K562 (cell line): Measurements from ENCODE around the gene NUDT1. TPM values are rescaled to one million over a fixed set of nuclear protein-coding genes. Genes with fewer than 3 reads are reported as not detected.
A peak's percentile ranks its signal among the peaks of the same experiment; 100 is the strongest.

Experiments used
- ATAC-seq: fragments of 200-7000 bp; cut with Tn5 transposase; 3 replicates; pipeline ENCODE4 v1.9.1; 2020; ENCODE audit warnings: moderate library complexity
- BruUV-seq: library from RNA; stranded (reverse); fragments of 400-500 nt; replicated peaks from 2 replicates; lab custom pipeline; 2021; lab: Mats Ljungman, UMichigan
- CTCF ChIA-PET: fragments of 300-600 bp; formaldehyde crosslinking; extraction: SDS; loops from one replicate; lab custom pipeline; 2021; ENCODE audit warnings: low intra/inter-chr PET ratio; lab: Yijun Ruan, JAX
- POLR2A ChIA-PET: fragments of 300-600, 350-650 bp; sonication (Branson Sonifier 250); formaldehyde crosslinking; extraction: SDS; loops from one replicate; lab custom pipeline; 2021; ENCODE audit warnings: antibody characterized with exemption, inconsistent platforms; lab: Yijun Ruan, JAX
- DNase-seq, 4 experiments: peaks; one replicate each; pipeline versions ENCODE4 v3.0.0 to v3.0.0-alpha.2; 2011 to 2018; ENCODE audit warnings: low spot score in 3 of 4, mixed read lengths in 3 of 4; ENCODE audit errors: extremely low read depth in 1 of 4
- FAIRE-seq: peaks from 2 replicates; lab custom pipeline; 2011; peaks lifted over from hg19 to GRCh38; lab: Jason Lieb, UNC
- H2AFZ ChIP-seq: 2 replicates; pipeline ENCODE4 v1.6.0; 2011; ENCODE audit warnings: low read depth, low read length, control low read depth, inconsistent platforms
- H3K27ac ChIP-seq: fragments of 200-600 bp; 3 replicates; pipeline ENCODE4 v1.8.0; 2011; ENCODE audit warnings: low read depth, mild to moderate bottlenecking, control low read depth, inconsistent platforms, low read length, moderate library complexity, mixed read lengths; ENCODE audit errors: extremely low read depth
- H3K27me3 ChIP-seq, 2 experiments: fragments of 300-600 bp in 1 of 2; 2 replicates in 1 of 2; 3 replicates in 1 of 2; pipeline versions ENCODE4 v1.6.0 to v1.8.0; 2011; ENCODE audit warnings: inconsistent platforms in 2 of 2, low read length in 2 of 2, mild to moderate bottlenecking in 1 of 2, mixed read lengths in 1 of 2, moderate library complexity in 1 of 2; ENCODE audit not compliant: control insufficient read depth in 2 of 2, insufficient read depth in 2 of 2
- H3K36me3 ChIP-seq: fragments of 300-600 bp; 3 replicates; pipeline ENCODE4 v1.8.0; 2011; ENCODE audit warnings: mild to moderate bottlenecking, low read length, inconsistent platforms; ENCODE audit not compliant: control insufficient read depth, insufficient read depth
- H3K4me1 ChIP-seq, 2 experiments: fragments of 200-600 bp in 1 of 2; replicated peaks in 1 of 2; 2 replicates in 1 of 2; 3 replicates in 1 of 2; pipeline versions ENCODE4 v1.5.1 to v1.8.0; 2011; ENCODE audit warnings: inconsistent platforms in 2 of 2, low read length in 2 of 2, mild to moderate bottlenecking in 1 of 2, mixed read lengths in 1 of 2, moderate library complexity in 1 of 2; ENCODE audit not compliant: control insufficient read depth in 2 of 2, insufficient read depth in 2 of 2
- H3K4me2 ChIP-seq: 2 replicates; pipeline ENCODE4 v1.6.1; 2011; ENCODE audit warnings: low read length, control low read depth, inconsistent platforms, mixed read lengths; ENCODE audit not compliant: insufficient read depth
- H3K4me3 ChIP-seq: fragments of 200-600 bp; sonication (generic), shearing (Covaris generic); 2 replicates; pipeline ENCODE4 v1.5.1; 2016; ENCODE audit warnings: control low read depth, inconsistent platforms
- H3K79me2 ChIP-seq: fragments of 200-600 bp; 3 replicates; pipeline ENCODE4 v1.8.0; 2011; ENCODE audit warnings: low read length, inconsistent platforms; ENCODE audit not compliant: control insufficient read depth, insufficient read depth
- H3K9ac ChIP-seq, 2 experiments: 2 replicates each; pipeline versions ENCODE4 v1.6.0 to v1.6.1; 2011; ENCODE audit warnings: low read depth in 2 of 2, low read length in 2 of 2, control low read depth in 1 of 2, inconsistent platforms in 1 of 2, mild to moderate bottlenecking in 1 of 2, mixed read lengths in 1 of 2; ENCODE audit not compliant: insufficient read depth in 1 of 2
- H3K9me1 ChIP-seq: one replicate; pipeline ENCODE4 v1.6.0; 2011; ENCODE audit warnings: inconsistent platforms, mild to moderate bottlenecking, low read length, moderate library complexity; ENCODE audit not compliant: control insufficient read depth, insufficient read depth
- H3K9me3 ChIP-seq: replicated peaks from 2 replicates; pipeline ENCODE4 v1.5.1; 2011; ENCODE audit warnings: low read depth, low read length, inconsistent platforms; ENCODE audit not compliant: control insufficient read depth, insufficient read depth
- H4K20me1 ChIP-seq: replicated peaks from 2 replicates; pipeline ENCODE4 v1.6.1; 2011; ENCODE audit warnings: low read length, inconsistent platforms, mixed read lengths; ENCODE audit not compliant: control insufficient read depth, insufficient read depth
- BRD9 ChIP-seq: fragments of 450-650 bp; IDR thresholded peaks from 2 replicates; pipeline ENCODE4 v1.6.1; 2018; ENCODE audit warnings: low read depth; ENCODE audit not compliant: partially characterized antibody
- SUPT5H ChIP-seq: fragments of 450-650 bp; IDR thresholded peaks from 2 replicates; pipeline ENCODE4 v1.6.1; 2016
- WGBS: fragments of 100-300 bp; shearing (Covaris generic); methylation state at CpG from one replicate; pipeline ENCODE4 v1.1.6; 2016; ENCODE audit warnings: low coverage, mixed read lengths; ENCODE audit not compliant: insufficient coverage; ENCODE audit errors: missing lambda C conversion rate; 5-methylcytosine and 5-hydroxymethylcytosine counted together
- in situ Hi-C: fragments of 300-500 bp; cut with MboI; formaldehyde crosslinking; loops from 4 replicates; pipeline ENCODE4 v1.15.0; 2018; ENCODE audit warnings: inconsistent platforms, mixed read lengths
- intact Hi-C: fragments of 100-400 bp; cut with micrococcal nuclease; formaldehyde crosslinking; loops from 2 replicates; pipeline ENCODE4 v1.14.2; 2022
- polyA plus RNA-seq, 8 experiments: library from polyadenylated mRNA; depleted of rRNA in 4 of 8; stranded (reverse) in 5 of 8; unstranded in 3 of 8; fragments of >200 nt; fragmentation: Nextera tagmentation in 2 of 8; fragmentation: Illumina TruSeq in 1 of 8; extraction: Ambion mirVana in 2 of 8; extraction: Trizol in 1 of 8; gene quantifications; 2 replicates each; pipeline versions ENCODE4 v1.2.1 to v1.2.3, GENCODE V29; 2011 to 2014; ENCODE audit warnings: inconsistent platforms in 1 of 8, missing spikeins in 1 of 8
- total RNA-seq, 7 experiments: library from RNA; depleted of rRNA in 6 of 7; stranded (reverse); fragments of >200 nt in 6 of 7; fragmentation: Illumina TruSeq in 2 of 7; extraction: Trizol in 2 of 7; gene quantifications; 2 replicates each; pipeline versions ENCODE4 v1.2.1 to v1.2.3, GENCODE V29; 2011 to 2021; ENCODE audit warnings: low replicate concordance in 1 of 7
- TF ChIP-seq, protein P1 (sequence below): sonication (generic); formaldehyde crosslinking; IDR thresholded peaks from 2 replicates; pipeline ENCODE4 v1.8.1; 2023; ENCODE audit warnings: mild to moderate bottlenecking, missing genetic modification reagents

NUDT1 gene
- total and polyA plus RNA-seq, 9 of the 15 experiments (the other 6 are each of a cell fraction or from before 2014, with no cell fraction given), result 5.3 to 73.3 (median 29.6) TPM

DNA sequence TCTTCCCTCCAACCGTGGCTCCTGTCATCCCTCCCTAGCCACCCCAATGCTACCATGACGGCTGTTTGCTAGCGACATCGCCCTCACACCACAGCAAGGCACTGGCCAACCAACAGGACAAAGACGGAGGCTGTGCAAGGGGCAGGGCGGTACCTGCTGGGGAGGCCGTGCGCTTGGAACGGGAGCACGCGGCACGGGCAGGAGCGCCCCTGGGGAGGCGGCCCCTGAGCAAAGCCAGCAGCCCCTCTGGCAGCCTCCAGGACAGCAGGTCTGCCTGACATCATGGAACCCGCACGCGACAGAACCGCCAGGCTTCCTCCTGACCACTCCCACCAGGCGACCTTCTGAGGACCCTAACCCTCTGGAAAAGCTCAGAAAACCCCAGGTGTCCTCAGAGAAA, 22.0 kb upstream of the NUDT1 start:
- Histone ChIP-seq H3K9ac (no peak overlapping the region), H2AFZ (no peak overlapping the region), H3K36me3 (peaks cover 83% of the 10 kb centered on the region; the same call in 2 of the 3 replicates), H3K79me2 (no peaks in the 10 kb centered on the region), H3K9me3 (no peaks in the 10 kb centered on the region), H4K20me1 (no peaks in the 10 kb centered on the region; the same call in 1 of the 2 replicates), H3K4me3 (no peak overlapping the region), H3K27ac (no peak overlapping the region), H3K27me3 (no peaks in the 10 kb centered on the region), H3K9me1 (no peaks in the 10 kb centered on the region), H3K4me2 (no peak overlapping the region), H3K4me1 (no peaks in the 10 kb centered on the region; a peak in 1 of 5 replicates)
- no TSS peak for BruUV-seq
- ChIA-PET POLR2A (no interaction called here), CTCF (no interaction called here)
- DNase-seq, result no peak
- intact Hi-C loops (no loop called here), in situ Hi-C loops (no loop called here)
- WGBS, result 89% methylated on average over 19 of the region's 19 CpGs
- no peak for TF ChIP-seq SUPT5H
- TF ChIP-seq, protein P1, sequence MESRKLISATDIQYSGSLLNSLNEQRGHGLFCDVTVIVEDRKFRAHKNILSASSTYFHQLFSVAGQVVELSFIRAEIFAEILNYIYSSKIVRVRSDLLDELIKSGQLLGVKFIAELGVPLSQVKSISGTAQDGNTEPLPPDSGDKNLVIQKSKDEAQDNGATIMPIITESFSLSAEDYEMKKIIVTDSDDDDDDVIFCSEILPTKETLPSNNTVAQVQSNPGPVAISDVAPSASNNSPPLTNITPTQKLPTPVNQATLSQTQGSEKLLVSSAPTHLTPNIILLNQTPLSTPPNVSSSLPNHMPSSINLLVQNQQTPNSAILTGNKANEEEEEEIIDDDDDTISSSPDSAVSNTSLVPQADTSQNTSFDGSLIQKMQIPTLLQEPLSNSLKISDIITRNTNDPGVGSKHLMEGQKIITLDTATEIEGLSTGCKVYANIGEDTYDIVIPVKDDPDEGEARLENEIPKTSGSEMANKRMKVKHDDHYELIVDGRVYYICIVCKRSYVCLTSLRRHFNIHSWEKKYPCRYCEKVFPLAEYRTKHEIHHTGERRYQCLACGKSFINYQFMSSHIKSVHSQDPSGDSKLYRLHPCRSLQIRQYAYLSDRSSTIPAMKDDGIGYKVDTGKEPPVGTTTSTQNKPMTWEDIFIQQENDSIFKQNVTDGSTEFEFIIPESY (CRISPR knock-in tag), result peak; percentile 20; the same call in 1 of the 2 replicates
- no peak for ATAC-seq
- FAIRE-seq, result no peak

DNA sequence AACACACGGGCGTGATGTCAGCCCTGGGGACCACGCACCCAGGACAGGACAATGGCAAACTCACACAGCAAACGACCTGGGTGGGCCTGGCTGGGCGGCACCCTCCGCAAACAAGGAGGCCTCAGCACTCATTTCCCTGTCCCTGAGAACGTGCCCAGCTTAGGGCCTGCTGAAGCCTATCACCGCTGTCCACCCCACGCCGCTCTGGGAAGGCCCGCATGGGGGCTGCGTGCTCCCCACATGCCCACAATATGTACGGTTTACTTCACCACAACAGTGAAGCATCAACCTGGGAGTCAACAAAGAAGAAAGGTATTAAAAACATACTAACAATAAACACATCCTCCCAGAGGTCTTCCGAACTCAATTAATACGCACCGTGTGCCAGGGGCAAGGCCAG, 21.5 kb upstream of the NUDT1 start:
- Histone ChIP-seq H4K20me1 (no peaks in the 10 kb centered on the region; the same call in 1 of the 2 replicates), H3K79me2 (no peaks in the 10 kb centered on the region), H3K4me1 (no peaks in the 10 kb centered on the region; a peak in 1 of 5 replicates), H3K4me3 (no peak overlapping the region), H3K36me3 (peaks cover 85% of the 10 kb centered on the region; the same call in 2 of the 3 replicates), H3K9me3 (no peaks in the 10 kb centered on the region), H3K9ac (no peak overlapping the region), H3K27me3 (no peaks in the 10 kb centered on the region), H3K4me2 (no peak overlapping the region), H3K27ac (no peak overlapping the region), H2AFZ (no peak overlapping the region), H3K9me1 (no peaks in the 10 kb centered on the region)
- ATAC-seq (no peak), FAIRE-seq (no peak), DNase-seq (no peak)
- ChIA-PET POLR2A (no interaction called here), CTCF (no interaction called here)
- intact Hi-C loops, result no loop called here
- in situ Hi-C loops, result no loop called here
- no peak for TF ChIP-seq BRD9
- BruUV-seq, result no TSS peak
- WGBS, result 94% methylated on average over 14 of the region's 16 CpGs
